A673 (cell line): ENCODE measurements around the gene GPR68. TPM values are rescaled to one million over a fixed set of nuclear protein-coding genes. Genes with fewer than 3 reads are reported as not detected.

Source experiments
- BruUV-seq: library from RNA; stranded (reverse); fragments of 400-500 nt; replicated peaks from 2 replicates; lab custom pipeline; 2021; lab: Mats Ljungman, UMichigan
- CTCF ChIA-PET: fragments of 300-600 bp; sonication (Branson Sonifier 250); formaldehyde crosslinking; loops from one replicate; lab custom pipeline; 2022; ENCODE audit warnings: antibody characterized with exemption; lab: Charles Lee
- POLR2A ChIA-PET: fragments of 300-600 bp; sonication (Branson Sonifier 250); formaldehyde crosslinking; loops from one replicate; lab custom pipeline; 2022; ENCODE audit warnings: antibody characterized with exemption; ENCODE audit not compliant: low non-redundant PET; lab: Charles Lee
- DNase-seq: peaks from one replicate; pipeline ENCODE4 v3.0.0-alpha.2; 2015; ENCODE audit warnings: low spot score
- H3K27ac ChIP-seq: fragments of 200-600 bp; sonication (generic); 2 replicates; pipeline ENCODE4 v1.5.1; 2016; ENCODE audit warnings: mixed run types, low read depth, mild to moderate bottlenecking, mixed read lengths, antibody characterized with exemption, low read length; ENCODE audit not compliant: poor library complexity, severe bottlenecking
- H3K27me3 ChIP-seq: fragments of 200-600 bp; sonication (generic); replicated peaks from 2 replicates; pipeline ENCODE4 v1.6.1; 2017; ENCODE audit warnings: mixed run types, low read depth, mild to moderate bottlenecking, mixed read lengths, antibody characterized with exemption, low read length; ENCODE audit not compliant: insufficient read depth, poor library complexity
- H3K36me3 ChIP-seq: fragments of 200-600 bp; sonication (generic); 2 replicates; pipeline ENCODE4 v1.6.1; 2016; ENCODE audit warnings: mixed run types, mild to moderate bottlenecking, mixed read lengths, antibody characterized with exemption, low read length; ENCODE audit not compliant: insufficient read depth, poor library complexity, severe bottlenecking
- H3K4me1 ChIP-seq: fragments of 200-600 bp; sonication (generic); 2 replicates; pipeline ENCODE4 v1.6.1; 2017; ENCODE audit warnings: mixed run types, mild to moderate bottlenecking, mixed read lengths, antibody characterized with exemption, low read length; ENCODE audit not compliant: insufficient read depth, poor library complexity, severe bottlenecking
- H3K4me3 ChIP-seq: fragments of 200-600 bp; sonication (generic); 2 replicates; pipeline ENCODE4 v1.5.1; 2016; ENCODE audit warnings: low read depth, mixed run types, mild to moderate bottlenecking, mixed read lengths, low read length; ENCODE audit not compliant: poor library complexity, severe bottlenecking
- H3K9me3 ChIP-seq: fragments of 200-600 bp; sonication (generic); 2 replicates; pipeline ENCODE4 v1.6.1; 2016; ENCODE audit warnings: mixed run types, low read depth, mild to moderate bottlenecking, mixed read lengths, antibody characterized with exemption, low read length; ENCODE audit not compliant: poor library complexity, severe bottlenecking
- EZH2 ChIP-seq: fragments of 200-600 bp; sonication (generic); IDR thresholded peaks from 2 replicates; pipeline ENCODE4 v1.6.1; 2017; ENCODE audit warnings: borderline replicate concordance, low read depth, mild to moderate bottlenecking, mixed read lengths, antibody characterized with exemption, low read length; ENCODE audit not compliant: poor library complexity, severe bottlenecking
- intact Hi-C: fragments of 100-400 bp; cut with micrococcal nuclease; formaldehyde crosslinking; loops from one replicate; pipeline ENCODE4 v1.10.0; 2022; ENCODE audit not compliant: unreplicated experiment
- total RNA-seq: library from RNA; stranded (reverse); gene quantifications from 2 replicates; pipeline ENCODE4 v1.2.3, GENCODE V29; 2021
- TF ChIP-seq, protein P1 (sequence below): fragments of 300-800, 200-600 bp; sonication (generic); conservative IDR thresholded peaks from 2 replicates; pipeline ENCODE4 v1.5.1; 2017; ENCODE audit warnings: low read depth, mild to moderate bottlenecking, antibody characterized with exemption, low read length, moderate library complexity, mixed read lengths

Gene GPR68
- total RNA-seq, 1 experiment from 2014 or later: 0.30 TPM

DNA sequence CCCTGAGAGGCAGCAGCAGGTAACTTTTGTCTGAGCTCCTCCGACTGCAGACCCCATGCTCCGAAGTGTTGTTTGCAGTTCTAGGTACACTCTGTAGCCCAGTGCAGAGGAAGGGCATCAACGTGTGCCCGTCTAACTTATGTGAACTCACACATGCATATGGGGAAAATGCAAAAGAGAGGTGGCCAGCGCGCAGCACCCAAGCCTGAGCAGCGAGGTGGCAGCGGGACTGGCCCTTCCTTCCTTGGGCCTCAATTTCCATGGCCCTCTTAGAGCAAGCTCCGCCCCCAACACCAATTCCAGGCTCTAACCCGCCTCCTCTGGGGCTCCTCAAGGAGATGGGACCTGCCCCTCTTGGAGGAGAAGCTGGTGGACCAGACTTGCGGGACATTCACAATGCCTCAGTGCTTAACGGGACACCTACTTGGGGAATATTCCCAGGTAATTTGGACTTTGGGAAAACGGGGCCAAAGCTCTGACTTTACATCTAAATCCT is 27.7 kb downstream of the GPR68 start:
- Histone ChIP-seq H3K36me3 (no peaks in the 10 kb centered on the region), H3K4me1 (no peaks in the 10 kb centered on the region), H3K27ac (no peak overlapping the region), H3K4me3 (no peak overlapping the region), H3K27me3 (no peaks in the 10 kb centered on the region), H3K9me3 (no peaks in the 10 kb centered on the region)
- TF ChIP-seq EZH2: no peak
- TF ChIP-seq, protein P1, sequence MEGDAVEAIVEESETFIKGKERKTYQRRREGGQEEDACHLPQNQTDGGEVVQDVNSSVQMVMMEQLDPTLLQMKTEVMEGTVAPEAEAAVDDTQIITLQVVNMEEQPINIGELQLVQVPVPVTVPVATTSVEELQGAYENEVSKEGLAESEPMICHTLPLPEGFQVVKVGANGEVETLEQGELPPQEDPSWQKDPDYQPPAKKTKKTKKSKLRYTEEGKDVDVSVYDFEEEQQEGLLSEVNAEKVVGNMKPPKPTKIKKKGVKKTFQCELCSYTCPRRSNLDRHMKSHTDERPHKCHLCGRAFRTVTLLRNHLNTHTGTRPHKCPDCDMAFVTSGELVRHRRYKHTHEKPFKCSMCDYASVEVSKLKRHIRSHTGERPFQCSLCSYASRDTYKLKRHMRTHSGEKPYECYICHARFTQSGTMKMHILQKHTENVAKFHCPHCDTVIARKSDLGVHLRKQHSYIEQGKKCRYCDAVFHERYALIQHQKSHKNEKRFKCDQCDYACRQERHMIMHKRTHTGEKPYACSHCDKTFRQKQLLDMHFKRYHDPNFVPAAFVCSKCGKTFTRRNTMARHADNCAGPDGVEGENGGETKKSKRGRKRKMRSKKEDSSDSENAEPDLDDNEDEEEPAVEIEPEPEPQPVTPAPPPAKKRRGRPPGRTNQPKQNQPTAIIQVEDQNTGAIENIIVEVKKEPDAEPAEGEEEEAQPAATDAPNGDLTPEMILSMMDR: no peak
- POLR2A ChIA-PET: interaction anchor here (0.6 kb wide), 1 partner anchor 45 kb away, joined by 6 read pairs; no protein-coding TSS in a partner anchor
- no peak for DNase-seq
- intact Hi-C loops: no loop called here
- BruUV-seq: no TSS peak
- CTCF ChIA-PET: interaction anchor here (0.6 kb wide), 1 partner anchor 103 kb away, joined by 3 read pairs; the partner anchor contains the start of gene DGLUCY

DNA sequence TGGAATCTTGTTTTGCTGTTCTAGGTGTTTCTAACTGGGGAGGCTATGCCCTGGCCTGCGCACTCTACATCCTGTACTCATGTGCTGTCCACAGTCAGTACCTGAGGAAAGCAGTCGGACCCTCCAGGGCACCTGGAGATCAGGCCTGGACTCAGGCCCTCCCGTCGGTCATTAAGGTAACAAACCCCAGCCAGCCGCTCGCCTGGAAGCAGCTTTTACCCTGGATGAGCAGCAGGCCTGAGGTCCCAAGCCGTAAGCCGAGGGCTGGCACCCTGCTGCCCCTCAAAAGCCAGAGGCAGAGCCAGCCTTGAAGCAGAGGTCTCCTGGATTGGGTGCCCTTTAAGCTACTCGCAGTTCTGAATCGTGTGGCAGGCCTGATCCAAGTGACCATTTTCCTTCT is 29.1 kb downstream of the GPR68 start:
- BruUV-seq: no TSS peak
- POLR2A ChIA-PET: no interaction called here
- intact Hi-C loops: no loop called here
- Histone ChIP-seq H3K4me3 (no peak overlapping the region), H3K4me1 (no peaks in the 10 kb centered on the region), H3K9me3 (no peaks in the 10 kb centered on the region), H3K27me3 (no peaks in the 10 kb centered on the region), H3K36me3 (no peaks in the 10 kb centered on the region), H3K27ac (no peak overlapping the region)
- CTCF ChIA-PET: no interaction called here
- no peak for TF ChIP-seq EZH2
- TF ChIP-seq, protein P1: no peak
- no peak for DNase-seq

DNA sequence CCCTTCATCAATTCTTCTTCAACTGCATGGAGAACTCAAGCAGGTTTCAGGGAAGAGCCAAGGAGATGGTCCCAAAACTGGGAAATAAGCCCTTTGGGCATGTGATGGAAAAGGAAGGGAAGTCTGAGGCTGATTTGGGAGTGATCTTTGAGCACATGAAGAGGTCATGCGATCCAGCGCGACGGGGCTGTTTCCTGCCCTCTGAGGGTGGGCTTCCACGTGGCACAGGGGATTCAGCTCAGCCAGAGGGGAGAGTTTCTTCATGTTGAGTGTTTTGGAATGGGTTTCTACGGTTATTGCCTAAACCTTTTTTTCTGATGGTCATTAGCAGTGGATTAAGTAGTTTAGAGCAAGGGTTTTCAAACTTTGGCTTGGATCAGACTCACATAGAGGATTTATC is 30.2 kb downstream of the GPR68 start:
- Histone ChIP-seq H3K36me3 (no peaks in the 10 kb centered on the region), H3K4me3 (no peak overlapping the region), H3K4me1 (no peaks in the 10 kb centered on the region), H3K27me3 (no peaks in the 10 kb centered on the region), H3K27ac (no peak overlapping the region), H3K9me3 (no peaks in the 10 kb centered on the region)
- DNase-seq: no peak
- BruUV-seq: no TSS peak
- ChIA-PET POLR2A (no interaction called here), CTCF (no interaction called here)
- intact Hi-C loops: no loop called here
- no peak for TF ChIP-seq EZH2
- TF ChIP-seq, protein P1: no peak
